ENCODE data around the gene TRIM37. TPM values are rescaled to one million over a fixed set of nuclear protein-coding genes. Genes with fewer than 3 reads are reported as not detected.

TRIM37 gene
- total RNA-seq, 1 donor from 2014 or later = 39.0 TPM

DNA sequence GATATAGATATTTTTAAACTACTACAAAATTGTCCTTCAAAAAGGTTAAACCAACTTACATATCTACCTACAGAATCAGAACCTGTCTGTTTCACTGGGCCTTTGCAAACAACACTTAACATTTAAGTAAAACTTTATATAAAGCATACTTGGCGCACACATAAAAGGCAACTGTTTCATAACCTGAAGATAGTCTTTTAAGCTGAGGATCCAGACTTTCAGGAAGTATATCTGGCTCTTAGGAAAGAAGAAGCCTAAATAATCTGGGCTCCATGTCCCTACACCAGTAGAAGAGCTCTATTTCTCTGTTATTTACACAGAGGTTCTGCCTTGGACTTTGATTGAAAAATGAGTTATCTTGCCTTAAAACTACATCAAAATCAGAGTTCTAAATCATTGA is 75.9 kb downstream of the TRIM37 start:
- Mint-ChIP-seq H3K4me1 (peaks cover 18% of the 10 kb centered on the region), H3K27ac (ENCODE audit: unreplicated experiment) (no peak overlapping the region), H3K27me3 (ENCODE audit: low read depth) (no peaks in the 10 kb centered on the region), H3K9me3 (no peaks in the 10 kb centered on the region), H3K4me3 (no peak overlapping the region), H3K36me3 (ENCODE audit: low read depth) (peaks cover 5% of the 10 kb centered on the region)
- no peak for TF ChIP-seq CTCF (conservative IDR thresholded peaks at IDR 0.05)
- no peak for DNase-seq (ENCODE audit: low read depth, low spot score)

GRCh38 chr17:59028328-59028727 is 78.4 kb downstream of the TRIM37 start:
- H3K4me1 Mint-ChIP-seq = peaks cover 18% of the 10 kb centered on the region
- H3K4me3 Mint-ChIP-seq = no peak overlapping the region
- peaks cover 5% of the 10 kb centered on the region for H3K36me3 Mint-ChIP-seq (ENCODE audit: low read depth)
- no peak overlapping the region for H3K27ac Mint-ChIP-seq (ENCODE audit: unreplicated experiment)
- no peak for TF ChIP-seq CTCF (conservative IDR thresholded peaks at IDR 0.05)
- DNase-seq (ENCODE audit: low read depth, low spot score) = no peak
- no peaks in the 10 kb centered on the region for H3K9me3 Mint-ChIP-seq
- H3K27me3 Mint-ChIP-seq (ENCODE audit: low read depth) = no peaks in the 10 kb centered on the region

DNA sequence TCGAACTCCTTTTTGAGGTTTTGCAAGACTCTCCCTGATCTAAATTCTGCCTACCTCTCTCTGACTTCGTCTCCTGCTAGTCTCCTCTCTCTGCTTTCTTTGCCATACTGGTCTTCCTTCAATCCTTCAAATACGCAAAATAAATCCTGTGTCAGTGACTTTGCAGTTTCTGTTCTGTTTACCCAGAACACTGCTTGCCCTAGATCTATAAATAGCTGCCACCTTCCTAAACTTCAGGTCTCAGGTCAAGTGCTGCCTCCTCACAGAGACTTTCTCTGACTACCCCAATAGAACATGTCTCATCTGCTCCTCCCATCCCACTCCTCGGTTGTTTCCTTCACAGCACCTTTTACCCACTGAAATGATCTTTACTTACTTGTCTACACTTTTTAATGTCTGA is 78.9 kb downstream of the TRIM37 start:
- peak overlapping the region; percentile 8 for H3K27ac Mint-ChIP-seq (ENCODE audit: unreplicated experiment)
- no peaks in the 10 kb centered on the region for H3K9me3 Mint-ChIP-seq
- no peak for TF ChIP-seq CTCF (conservative IDR thresholded peaks at IDR 0.05)

GRCh38 chr17:59026176-59026939 is 80.3 kb downstream of the TRIM37 start:
- H3K27me3 Mint-ChIP-seq (ENCODE audit: low read depth) = no peaks in the 10 kb centered on the region
- no peak for DNase-seq (ENCODE audit: low read depth, low spot score)

More for the DNA sequence above, 78.9 kb downstream of the TRIM37 start:
- Mint-ChIP-seq H3K36me3 (ENCODE audit: low read depth) (peaks cover 5% of the 10 kb centered on the region), H3K4me3 (no peak overlapping the region), H3K4me1 (peaks cover 18% of the 10 kb centered on the region), H3K27me3 (ENCODE audit: low read depth) (no peaks in the 10 kb centered on the region)
- DNase-seq (ENCODE audit: low read depth, low spot score) = no peak

DNA sequence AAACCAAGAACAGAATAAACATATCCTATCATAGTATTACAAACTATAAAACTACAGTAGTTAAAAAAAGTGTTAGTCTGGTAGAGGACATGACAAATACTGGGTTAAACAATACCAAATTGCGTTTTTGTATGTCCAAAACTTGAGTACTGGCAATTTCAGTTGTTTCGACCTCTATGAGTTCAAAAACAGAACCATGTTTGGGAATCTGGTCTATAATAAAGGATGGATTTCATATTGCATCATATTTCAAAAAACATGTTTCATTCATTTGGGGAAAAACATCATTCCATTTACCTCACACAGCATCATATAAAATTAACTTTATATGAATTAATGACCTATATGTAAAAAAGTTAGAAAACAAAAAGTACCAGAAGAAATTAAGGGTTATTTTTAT is 81.8 kb downstream of the TRIM37 start:
- no peak for DNase-seq (ENCODE audit: low read depth, low spot score)
- no peak for TF ChIP-seq CTCF (conservative IDR thresholded peaks at IDR 0.05)
- H3K36me3 Mint-ChIP-seq (ENCODE audit: low read depth) = peaks cover 13% of the 10 kb centered on the region
- no peaks in the 10 kb centered on the region for H3K27me3 Mint-ChIP-seq (ENCODE audit: low read depth)
- H3K9me3 Mint-ChIP-seq = no peaks in the 10 kb centered on the region
- H3K4me1 Mint-ChIP-seq = peaks cover 18% of the 10 kb centered on the region
- no peak overlapping the region for H3K4me3 Mint-ChIP-seq
- no peak overlapping the region for H3K27ac Mint-ChIP-seq (ENCODE audit: unreplicated experiment)

More at GRCh38 chr17:59026176-59026939, 80.3 kb downstream of the TRIM37 start:
- Mint-ChIP-seq H3K4me3 (no peak overlapping the region), H3K4me1 (peaks cover 18% of the 10 kb centered on the region), H3K36me3 (ENCODE audit: low read depth) (peaks cover 7% of the 10 kb centered on the region), H3K9me3 (no peaks in the 10 kb centered on the region), H3K27ac (ENCODE audit: unreplicated experiment) (peak overlapping the region; percentile 24)
- TF ChIP-seq CTCF (conservative IDR thresholded peaks at IDR 0.05) = no peak
